ENCODE data around the gene SLC17A7. TPM values are rescaled to one million over a fixed set of nuclear protein-coding genes. Genes with fewer than 3 reads are reported as not detected.

Gene SLC17A7
- total RNA-seq, 6 experiments from 2014 or later: 0.05 to 0.17 (median 0.09) TPM; not detected in 1

- peaks cover 48% of the 10 kb centered on the region for H3K36me3 Mint-ChIP-seq (ENCODE audit: low read depth)
- no peak for DNase-seq
- H3K4me3 Mint-ChIP-seq: peak overlapping the region; percentile 98
- peaks cover 10% of the 10 kb centered on the region; the same call in 1 of the 2 replicates for H3K4me1 Mint-ChIP-seq (ENCODE audit: low read depth)
- peaks cover 32% of the 10 kb centered on the region for H3K27me3 Mint-ChIP-seq (ENCODE audit: insufficient read depth)
- no peak for TF ChIP-seq CTCF (IDR thresholded peaks at IDR 0.05)
- peak overlapping the region; percentile 98 for H3K27ac Mint-ChIP-seq
- peaks cover 23% of the 10 kb centered on the region for H3K9me3 Mint-ChIP-seq
Observed at GRCh38 chr19:49488046-49488862, 46.9 kb upstream of the SLC17A7 start.

- H3K27ac Mint-ChIP-seq: peak within 1 kb of the TSS; percentile 98
- peak within 1 kb of the TSS; percentile 98 for H3K4me3 Mint-ChIP-seq
- H3K4me1 Mint-ChIP-seq (ENCODE audit: low read depth): peaks cover 10% of the 10 kb centered on the region; the same call in 1 of the 2 replicates
- peaks cover 24% of the 10 kb centered on the region for H3K27me3 Mint-ChIP-seq (ENCODE audit: insufficient read depth)
- DNase-seq: peak; percentile 99
- no peak for TF ChIP-seq CTCF (IDR thresholded peaks at IDR 0.05)
- H3K9me3 Mint-ChIP-seq: peaks cover 18% of the 10 kb centered on the region
- peaks cover 40% of the 10 kb centered on the region for H3K36me3 Mint-ChIP-seq (ENCODE audit: low read depth)
Observed at GRCh38 chr19:49487277-49488045, 46.1 kb upstream of the SLC17A7 start, which contains the start of gene RPL13A. Gene RPL13A, plus strand, starts transcription at chr19:49487608. Its CDS starts 22 bp downstream, at chr19:49487630.

- no peak; the same call in 1 of the 2 replicates for TF ChIP-seq CTCF (IDR thresholded peaks at IDR 0.05)
- H3K36me3 Mint-ChIP-seq (ENCODE audit: low read depth): peaks cover 33% of the 10 kb centered on the region
- peaks cover 10% of the 10 kb centered on the region; the same call in 1 of the 2 replicates for H3K4me1 Mint-ChIP-seq (ENCODE audit: low read depth)
- no peak overlapping the region for H3K4me3 Mint-ChIP-seq
- H3K27ac Mint-ChIP-seq: peak overlapping the region; percentile 40; the same call in 1 of the 2 replicates
- no peak for DNase-seq
- peaks cover 22% of the 10 kb centered on the region for H3K27me3 Mint-ChIP-seq (ENCODE audit: insufficient read depth)
- peaks cover 18% of the 10 kb centered on the region for H3K9me3 Mint-ChIP-seq
Observed at GRCh38 chr19:49486710-49487276, 45.5 kb upstream of the SLC17A7 start.

- Mint-ChIP-seq H3K4me3 (no peak overlapping the region), H3K36me3 (ENCODE audit: low read depth) (peaks cover 30% of the 10 kb centered on the region), H3K27me3 (ENCODE audit: insufficient read depth) (peaks cover 22% of the 10 kb centered on the region), H3K27ac (peak overlapping the region; percentile 11; the same call in 1 of the 2 replicates), H3K4me1 (ENCODE audit: low read depth) (peaks cover 10% of the 10 kb centered on the region; the same call in 1 of the 2 replicates), H3K9me3 (peaks cover 18% of the 10 kb centered on the region)
- no peak for DNase-seq
- no peak for TF ChIP-seq CTCF (IDR thresholded peaks at IDR 0.05)
Observed at GRCh38 chr19:49486232-49486631, 44.9 kb upstream of the SLC17A7 start.

- Mint-ChIP-seq H3K4me3 (no peak overlapping the region), H3K36me3 (ENCODE audit: low read depth) (no peaks in the 10 kb centered on the region; the same call in 1 of the 2 replicates), H3K9me3 (no peaks in the 10 kb centered on the region), H3K27ac (no peak overlapping the region), H3K27me3 (ENCODE audit: insufficient read depth) (no peaks in the 10 kb centered on the region; the same call in 1 of the 2 replicates), H3K4me1 (ENCODE audit: low read depth) (peaks cover 3% of the 10 kb centered on the region)
- TF ChIP-seq CTCF (IDR thresholded peaks at IDR 0.05): no peak
- no peak for DNase-seq
Observed at GRCh38 chr19:49481020-49481683, 39.8 kb upstream of the SLC17A7 start.
